GM21717 (cell line): ENCODE data around the gene ARF1.
"Not testable (repeated sequence)": the region's sequence is repeated elsewhere in the genome, so short reads cannot be mapped to it uniquely, and the experiment has no call there.

Experiments
- ATAC-seq: cut with Tn5 transposase; IDR thresholded peaks from one replicate; pipeline ENCODE4 v1.9.1; 2021; ENCODE audit warnings: mild to moderate bottlenecking, moderate library complexity; ENCODE audit not compliant: unreplicated experiment

The ARF1 gene

DNA sequence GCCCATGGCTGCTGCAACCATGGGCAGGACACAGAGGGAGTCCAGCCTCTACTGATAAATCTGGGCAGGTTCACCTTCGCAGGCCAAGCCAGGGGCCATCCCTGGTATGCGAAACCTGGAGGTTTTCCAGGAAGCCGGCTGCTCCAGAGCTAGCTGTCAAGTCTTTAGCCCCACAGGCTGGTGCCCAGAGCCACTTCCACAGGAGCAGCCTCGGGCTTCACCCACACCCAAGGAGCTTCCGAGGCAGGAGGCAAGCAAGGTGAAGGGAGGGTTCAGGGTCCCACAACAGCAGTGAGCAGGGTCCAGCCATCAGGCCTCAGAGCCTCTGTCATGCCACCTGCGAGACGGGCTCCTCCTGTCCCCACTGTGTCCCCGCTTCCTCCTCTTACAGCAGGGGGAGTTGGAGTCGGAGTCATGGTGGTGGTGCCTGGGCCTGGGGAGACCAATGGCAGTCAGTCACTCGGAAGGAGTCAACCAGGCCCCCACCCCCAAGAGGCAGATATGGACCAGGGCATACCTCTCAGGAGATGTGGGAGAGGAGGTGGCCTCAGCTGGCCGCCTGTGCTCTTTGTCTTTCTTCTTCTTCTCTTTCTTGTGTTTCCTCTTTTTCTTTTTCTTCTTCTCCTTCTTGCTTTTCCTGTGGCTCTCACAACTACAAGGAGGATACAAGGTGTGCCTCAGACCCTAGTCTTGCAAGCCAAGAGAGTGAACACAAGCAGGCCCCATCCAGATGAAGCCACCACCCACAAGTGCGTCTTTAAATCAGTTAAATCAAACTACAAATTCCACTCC, 18.5 kb downstream of the ARF1 start:
- ATAC-seq = no peak

DNA sequence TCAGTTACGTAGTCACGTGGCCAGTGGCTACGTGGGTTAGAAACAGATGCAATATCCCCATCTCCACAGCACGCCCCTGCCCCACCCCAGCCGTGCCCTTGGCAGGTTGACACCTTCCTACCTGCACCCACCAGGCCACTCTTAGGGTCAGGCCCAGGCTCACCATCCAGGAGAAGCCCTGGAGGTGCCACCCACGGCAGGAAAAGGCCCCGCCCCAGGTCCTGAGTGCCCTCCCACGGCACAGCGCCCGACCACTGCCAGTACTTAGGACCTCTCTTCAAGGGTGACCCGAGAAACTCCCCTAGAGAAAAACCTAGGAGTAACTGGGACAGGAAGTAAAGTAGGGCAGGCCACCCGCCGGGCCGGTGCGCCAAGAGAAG, 19.1 kb downstream of the ARF1 start:
- no peak for ATAC-seq

DNA sequence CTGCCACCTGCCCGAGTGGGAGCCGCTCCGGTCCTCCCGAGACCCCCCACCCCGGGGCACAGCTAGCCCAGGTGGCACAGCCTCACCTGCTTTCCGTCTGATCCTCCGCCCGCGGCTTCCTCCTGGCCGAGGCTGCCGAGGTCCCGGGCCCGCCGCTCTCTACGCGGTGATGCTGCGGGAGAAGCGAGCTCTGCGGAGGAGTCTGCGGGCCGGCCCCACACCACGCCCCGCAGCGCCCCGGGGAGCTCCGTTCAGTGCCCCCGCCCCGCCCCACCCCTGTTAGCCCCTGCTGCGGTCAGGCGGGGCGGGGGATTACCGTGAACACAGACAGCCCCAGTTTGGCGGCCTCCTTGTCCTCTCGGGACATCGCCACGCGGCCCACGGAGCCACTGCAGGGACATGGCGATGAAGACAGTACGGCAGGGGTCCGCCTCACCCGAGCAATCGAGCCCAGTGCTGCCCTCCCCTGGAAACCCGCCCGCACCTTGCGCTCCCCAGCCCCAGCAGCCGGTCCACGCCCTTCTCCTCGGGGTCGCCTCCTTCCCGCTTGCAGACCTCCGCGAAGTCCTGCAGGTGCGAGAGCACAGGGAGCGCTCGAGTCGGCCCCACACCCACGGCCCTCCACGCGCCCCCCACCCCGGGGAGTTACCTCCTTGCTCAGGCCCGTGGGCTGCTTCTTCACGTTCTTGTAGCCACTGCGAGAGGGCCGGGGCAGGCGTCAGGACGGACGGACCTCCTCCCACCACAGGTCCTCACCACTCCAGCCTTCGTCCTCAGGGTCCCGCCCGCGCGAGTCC, 19.7 kb downstream of the ARF1 start:
- ATAC-seq = peak; percentile 25

DNA sequence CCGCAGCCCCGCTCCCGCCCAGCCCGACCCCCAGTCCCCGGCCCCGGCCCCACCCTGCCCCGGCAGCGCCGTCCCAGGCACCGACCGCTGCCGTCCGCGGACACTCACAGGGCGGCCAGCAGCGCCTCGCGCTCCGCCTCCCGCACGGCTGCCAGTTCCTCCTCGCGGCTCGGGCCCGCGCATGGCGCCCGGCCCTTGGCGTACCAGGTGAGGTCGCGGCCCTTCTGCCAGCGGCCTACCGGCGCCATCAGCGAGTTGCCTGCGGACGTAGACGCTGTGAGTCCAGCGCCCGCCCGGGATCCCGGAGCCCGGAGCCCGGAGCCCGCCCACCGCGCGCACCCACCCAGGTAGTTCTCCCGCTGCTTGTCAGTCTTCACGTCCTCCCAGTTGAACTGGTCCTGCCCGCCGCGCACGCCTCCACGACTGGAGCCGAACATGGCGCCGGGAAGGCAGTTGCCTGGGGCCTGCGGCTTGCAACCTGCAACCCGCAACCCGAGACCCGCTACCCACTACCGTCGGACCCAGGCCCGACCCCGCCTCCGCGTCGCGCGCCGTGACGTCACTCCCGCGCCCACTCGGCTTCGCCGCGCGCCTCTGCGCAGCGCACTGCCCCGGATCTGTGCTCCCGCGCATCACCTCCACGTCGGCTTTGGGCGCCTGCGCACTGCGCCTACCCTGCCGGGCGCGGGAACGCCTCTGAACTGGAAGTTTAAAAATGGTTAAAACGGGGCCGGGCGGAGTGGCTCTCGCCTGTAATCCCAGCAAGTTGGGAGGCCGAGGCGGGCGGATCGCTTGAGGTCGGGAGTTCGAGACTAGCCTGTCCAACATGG, 20.5 kb downstream of the ARF1 start, which contains the start of gene C1orf35:
C1orf35 (minus strand) TSS at position 535 of the 830 bp plus-strand sequence; CDS start at position 437, 98 bp downstream.
- ATAC-seq = peak; percentile 57

DNA sequence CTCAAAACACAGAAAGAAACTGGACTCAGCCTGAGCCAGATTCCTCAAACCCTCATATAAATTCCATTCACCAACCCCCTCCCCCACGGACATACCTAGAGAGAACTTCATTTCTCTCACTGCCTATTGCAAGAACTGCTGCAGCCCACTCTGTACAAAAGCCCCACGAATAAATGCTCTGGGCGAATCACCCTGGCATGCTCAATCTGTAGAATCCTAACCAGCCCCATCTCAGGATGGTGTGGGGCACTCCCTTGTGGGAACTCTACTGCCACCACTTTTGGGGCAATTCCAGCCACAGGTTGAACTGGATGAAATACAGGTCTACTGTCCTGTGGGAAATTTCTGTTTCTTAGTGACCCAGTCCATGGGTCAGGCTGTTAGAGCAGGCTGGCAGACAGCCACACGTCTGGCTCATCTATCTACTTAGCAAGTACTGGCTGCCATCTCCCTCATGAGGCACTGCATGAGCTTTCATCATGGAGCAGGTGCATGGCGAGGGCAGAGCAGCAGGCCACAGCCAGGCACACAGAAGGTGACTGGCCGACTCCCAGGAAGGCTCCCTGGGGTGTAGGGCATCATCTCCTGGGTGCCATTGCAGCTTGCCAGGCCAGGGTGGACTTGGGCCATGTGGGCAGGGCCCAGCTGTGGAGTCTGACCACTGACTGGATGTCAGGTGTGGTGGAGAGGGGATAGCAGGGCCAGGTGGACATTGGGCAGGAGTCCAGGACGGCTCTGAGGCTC, 22.2 kb downstream of the ARF1 start:
- no peak for ATAC-seq

DNA sequence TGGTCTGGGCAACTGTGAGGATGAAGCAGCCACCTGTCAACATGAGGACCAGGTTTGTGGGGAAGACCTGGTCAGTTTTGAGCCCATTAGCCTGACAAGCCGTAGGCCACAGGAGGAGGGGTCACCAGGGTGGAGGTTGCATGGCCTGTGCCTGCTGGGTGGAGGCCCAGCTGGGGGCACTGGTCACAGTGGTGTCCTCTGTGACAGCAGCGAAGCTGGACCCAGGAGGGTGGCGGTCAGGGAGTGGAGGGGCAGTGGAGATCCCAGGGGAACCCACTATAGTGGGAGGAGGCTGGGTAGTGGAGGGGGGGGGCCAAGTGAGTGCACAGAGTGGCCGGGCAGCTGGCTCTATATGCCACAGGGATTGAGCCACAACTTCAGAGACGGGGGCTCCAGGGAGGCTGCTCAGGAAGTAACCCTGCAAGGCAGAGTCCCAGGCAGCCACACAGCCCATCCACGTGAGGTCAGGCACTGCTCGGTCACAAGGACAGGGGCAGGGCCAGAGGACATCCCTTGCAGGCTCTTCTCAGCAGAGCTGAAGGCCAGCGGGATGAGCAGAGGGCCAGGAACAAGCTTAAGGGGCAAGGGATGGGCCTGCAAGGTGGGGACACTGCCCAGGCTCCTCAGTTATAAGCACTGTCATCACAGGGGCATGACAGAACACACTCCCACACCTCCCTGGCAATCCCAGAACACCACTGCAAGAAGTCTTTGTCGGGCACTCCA, 22.9 kb downstream of the ARF1 start:
- ATAC-seq = no peak

DNA sequence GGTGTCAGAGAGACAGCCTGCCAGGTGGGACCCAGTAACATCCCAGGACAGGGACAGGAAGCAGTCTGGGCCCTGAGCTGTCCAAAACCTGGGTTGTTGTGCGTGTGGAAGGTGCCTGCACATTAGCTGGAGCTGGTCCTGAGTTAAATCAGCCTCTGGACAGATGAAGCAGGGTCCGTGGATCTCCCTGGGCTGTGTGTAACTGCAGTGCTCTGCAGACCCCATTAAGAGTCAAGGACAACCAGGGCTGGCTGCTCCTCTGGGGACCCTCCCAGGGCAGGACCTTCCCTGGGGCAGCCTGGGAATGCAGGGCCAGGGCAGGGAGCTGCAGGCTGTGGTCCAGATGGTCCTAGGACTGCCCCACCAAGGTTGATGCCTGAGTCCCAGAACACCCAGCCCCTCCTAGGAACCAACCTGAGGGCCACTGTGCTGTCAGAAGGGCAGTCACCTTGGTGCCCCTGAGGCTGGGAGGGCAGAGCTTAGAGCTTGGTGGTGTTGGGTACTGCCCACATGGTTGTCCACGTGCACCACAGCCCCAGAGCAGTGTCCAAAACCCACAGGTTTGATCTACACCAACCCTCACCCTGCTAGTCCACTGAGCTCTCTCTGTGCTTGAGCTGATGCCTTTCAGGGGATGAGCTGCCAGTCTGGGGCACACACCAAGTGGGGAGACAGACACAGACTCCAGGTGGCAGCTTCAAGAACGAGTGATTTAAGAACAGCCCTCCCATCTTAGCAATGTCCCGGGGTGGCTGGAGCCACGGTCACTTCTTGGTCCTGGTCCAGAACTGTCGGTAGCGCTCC, 23.7 kb downstream of the ARF1 start:
- ATAC-seq = no peak

DNA sequence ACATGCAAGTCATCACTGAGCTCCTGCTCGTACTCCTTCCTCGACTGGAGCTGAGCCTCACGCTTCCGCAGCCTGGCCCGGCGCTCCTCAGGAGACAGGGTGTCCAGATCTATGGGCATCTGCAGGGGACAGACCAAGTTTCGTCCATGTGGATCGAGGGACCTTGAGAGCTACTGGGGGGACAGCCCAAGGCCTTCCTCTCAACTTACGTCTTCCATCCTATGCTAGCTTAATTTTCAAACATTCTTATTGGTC, 24.2 kb downstream of the ARF1 start:
- no peak for ATAC-seq

DNA sequence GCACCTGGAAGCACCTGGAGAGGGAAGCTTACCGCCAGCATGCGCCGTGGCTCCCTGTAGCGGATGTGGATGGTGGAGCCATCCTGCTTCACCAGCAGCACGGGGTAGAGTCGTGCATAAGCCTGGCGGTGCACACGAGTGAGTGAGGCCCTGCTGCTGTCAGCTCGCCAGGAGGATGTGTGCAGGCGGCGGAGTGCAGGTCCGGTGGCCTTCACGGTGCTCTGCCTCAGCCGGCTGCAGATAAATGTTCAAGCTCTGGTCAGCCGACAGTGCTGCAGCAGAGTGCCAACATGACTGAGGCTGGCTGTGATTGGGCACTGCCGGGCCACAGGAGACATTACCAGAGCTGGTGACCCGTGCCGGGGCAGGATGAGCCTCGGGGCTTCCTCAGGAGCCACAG, 25.1 kb downstream of the ARF1 start:
- no peak for ATAC-seq

DNA sequence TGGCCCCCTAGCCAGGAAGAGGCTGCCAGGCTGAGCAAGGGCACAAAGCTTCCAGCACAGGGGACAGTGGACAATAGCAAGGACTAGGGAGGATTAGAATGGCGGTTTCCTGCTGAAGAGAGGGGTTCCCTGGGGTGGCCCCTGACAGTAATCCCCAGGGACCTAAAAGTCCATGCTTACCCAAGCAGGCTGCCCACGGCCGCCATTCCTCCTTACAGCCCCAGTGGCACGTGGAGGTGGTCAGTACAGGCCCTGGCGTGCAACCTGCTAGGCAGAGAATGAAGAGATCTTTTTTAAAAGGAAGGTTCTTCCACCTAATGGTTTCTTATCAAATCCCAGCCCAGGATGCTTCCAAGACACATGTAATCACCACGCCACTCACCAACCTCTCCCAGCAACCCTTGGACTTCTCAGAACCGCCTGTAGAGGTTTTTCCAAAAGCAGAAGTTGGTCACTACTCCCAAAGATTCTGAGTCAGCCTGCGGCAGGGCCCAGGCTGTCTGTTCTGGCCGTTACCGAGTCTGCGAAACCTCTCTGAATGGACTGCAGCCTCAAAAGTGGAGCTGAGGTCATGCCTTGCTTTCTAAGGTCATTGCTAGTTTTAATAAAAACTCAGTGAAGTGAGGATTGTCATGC, 25.7 kb downstream of the ARF1 start:
- ATAC-seq = no peak

DNA sequence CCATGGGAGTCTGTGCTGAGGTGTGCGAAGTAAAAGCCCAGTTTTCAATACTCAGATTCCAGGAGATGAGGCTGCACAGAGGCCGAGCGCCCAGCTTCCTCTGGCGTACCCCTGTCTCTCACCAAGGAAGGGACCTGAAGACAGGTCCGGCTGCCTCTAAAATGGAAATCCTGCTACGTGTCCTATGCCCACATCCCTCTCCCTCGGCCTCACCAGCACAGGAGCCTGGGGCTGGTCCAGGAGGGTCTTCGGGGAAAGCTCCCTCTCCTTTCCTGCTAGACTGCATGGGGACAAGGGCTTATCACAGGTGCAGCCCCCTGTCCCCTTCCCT, 26.2 kb downstream of the ARF1 start:
- no peak for ATAC-seq

DNA sequence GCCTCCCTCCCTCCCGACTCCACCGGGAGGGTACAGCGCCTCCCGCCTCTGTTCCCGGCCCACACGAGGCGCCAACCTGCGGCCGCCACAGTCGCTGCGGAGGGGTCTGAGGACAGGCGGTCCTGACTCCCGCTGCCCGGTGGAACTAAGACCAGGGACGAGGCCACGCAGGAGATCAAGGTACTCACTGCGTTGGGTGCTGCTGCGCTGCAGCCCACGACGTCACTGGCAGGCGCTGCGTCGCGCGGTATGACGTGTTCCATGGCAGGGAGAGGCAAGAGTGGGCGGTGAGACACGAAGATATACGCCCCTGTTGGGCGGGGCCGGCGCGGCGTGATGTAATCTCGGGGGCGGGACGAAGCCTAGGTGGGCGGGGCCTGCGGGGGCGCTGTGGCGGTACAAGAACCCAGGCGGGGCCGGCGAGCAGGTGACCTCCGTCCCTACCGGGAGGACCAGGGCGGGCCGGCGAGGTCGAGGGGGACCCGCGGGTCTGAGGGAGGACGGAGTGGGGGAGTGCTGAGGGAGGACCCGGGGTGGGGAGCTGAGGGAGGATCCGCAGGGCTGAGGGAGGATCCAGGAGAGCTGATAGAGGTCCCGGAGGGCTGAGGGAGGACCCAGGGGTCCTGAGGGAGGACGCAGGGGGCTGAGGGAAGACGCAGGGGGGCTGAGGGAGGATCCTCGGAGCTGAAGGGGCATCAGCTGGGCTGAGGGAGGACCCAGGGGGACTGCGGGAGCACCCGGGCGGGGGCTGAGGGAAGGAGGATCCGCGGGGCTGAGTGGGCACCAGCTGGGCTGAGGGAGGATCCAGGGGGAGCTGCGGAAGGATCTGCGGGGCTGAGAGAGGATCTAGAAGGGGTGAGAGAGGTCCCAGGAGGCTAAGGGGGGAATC, 26.8 kb downstream of the ARF1 start, which contains the start of gene MRPL55:
MRPL55 (minus strand) TSS at position 227 of the 889 bp plus-strand sequence. CDS start 1,039 bp downstream, outside the sequence.
- peak; percentile 81 for ATAC-seq

DNA sequence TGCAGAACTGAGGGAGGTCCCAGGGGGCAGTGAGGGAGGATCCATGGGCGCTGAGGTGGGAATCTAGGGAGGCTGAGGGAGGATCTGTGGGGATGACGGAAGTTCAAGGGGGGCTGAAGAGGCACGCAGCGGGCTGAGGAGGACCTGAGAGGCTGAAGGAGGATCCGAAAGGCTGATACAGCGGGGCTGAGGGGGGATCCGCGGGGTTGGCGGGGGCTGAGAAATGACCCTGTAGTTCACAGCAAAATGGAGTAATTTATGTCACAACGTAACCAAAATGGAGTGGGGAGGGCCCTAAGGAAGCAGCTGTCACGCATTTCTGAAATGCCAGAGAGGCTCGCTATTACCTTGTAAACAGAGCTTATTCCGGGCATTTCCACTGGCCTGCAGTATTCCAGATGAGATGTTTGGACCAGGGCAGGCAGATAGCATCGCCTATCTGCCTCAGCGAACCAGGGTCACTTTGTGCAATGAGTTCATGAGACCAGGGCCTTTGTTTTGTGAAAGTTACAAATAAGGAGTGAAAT, 27.5 kb downstream of the ARF1 start:
- peak; percentile 8 for ATAC-seq

DNA sequence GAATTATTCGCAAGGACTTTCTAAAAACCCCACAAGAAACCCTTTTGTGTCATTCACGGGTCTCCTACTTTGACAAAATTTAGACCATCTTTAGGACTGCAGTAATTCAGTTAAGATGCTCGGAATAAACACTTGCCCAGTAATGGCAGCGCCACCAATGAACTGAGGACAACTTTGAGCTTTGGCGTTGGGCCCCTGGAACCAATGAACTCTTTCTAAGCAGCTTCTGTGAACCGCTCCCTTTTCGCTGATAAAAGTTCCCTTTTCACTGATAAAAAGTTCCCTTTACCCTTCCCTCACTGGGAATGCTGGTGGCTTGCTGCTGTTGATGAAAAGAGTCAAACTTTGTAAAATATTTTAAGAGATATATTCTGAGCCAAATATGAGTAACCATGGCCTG, 28.0 kb downstream of the ARF1 start:
- no peak for ATAC-seq

DNA sequence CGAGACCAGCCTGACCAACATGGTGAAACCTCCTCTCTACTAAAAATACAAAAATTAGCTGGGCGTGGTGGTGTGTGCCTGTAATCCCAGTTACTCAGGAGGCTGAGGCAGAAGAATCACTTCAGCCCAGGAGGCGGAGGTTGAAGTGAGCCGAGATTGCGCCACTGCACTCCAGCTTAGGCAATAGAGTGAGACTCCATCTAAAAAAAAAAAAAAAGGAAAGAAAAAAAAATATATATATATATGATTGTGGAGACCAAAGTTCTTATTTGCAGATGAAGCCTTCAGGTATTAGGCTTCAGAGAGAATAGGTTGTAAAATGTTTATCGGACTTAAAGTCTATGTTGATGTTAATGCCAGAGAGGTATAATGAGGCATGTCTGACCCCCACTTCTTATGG, 28.8 kb downstream of the ARF1 start:
- not testable (repeated sequence) for ATAC-seq

DNA sequence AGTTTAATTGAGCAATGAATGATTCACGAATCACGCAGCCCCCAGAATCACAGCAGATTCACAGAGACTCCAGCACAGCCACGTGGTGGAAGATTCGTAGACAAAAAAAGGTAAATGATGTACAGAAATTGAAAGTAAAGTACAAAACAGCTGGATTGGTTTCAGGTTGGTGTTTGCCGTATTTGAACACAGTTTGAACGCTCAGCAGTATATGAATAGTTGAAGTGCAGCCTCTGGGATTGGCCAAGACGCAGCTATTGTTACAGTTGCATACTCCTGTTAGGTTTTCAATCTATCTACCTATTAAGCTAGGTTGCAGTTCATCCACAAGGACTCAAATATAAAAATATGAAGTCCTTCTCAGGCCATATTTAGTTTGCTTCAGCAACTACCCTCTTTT, 29.7 kb downstream of the ARF1 start:
- ATAC-seq = no peak

DNA sequence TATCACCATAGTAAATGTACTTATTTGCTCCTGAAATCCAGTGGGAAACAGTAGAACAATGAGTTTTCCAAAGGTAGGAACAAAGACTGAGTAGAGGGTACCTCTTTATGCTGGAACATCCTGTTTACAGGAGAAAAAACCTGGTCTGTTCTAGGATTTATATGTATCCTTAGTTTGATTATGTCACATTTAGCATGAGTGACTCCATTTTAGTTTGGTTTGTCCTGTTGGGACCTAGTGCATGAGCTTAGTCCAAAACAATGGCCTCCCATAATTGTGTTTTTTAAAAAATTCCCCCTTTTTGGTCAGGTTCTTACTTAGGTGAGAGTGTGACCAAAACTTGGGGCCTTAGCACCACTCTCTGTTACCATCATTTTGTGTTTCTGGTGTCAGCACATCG, 30.1 kb downstream of the ARF1 start:
- ATAC-seq = no peak

DNA sequence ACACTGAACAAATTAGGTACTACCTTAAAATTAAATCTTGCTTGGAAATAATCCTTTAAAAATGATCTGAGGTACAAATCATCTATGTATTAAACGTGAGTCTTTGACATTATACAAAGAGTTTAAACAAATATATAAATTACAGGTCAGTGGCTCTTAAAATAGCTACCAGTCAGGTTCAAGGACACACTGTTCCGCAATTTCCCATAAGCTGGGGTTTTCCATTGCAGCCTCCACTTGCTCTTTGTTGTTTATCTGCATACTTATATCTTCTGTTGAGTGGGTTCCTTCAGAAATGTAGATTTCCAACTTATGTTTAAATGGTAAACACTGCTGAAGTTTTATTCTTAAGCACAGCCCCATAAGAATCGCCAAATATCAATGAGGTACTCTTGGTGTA, 32.3 kb downstream of the ARF1 start:
- no peak for ATAC-seq
